Testis (tissue), 2 donors: ENCODE measurements around the gene ACSM2A.

Experiments
- CTCF ChIP-seq, 3 experiments: fragments of 450-650 bp in 2 of 3; fragments of 200-600 bp in 1 of 3; sonication (generic) in 1 of 3; IDR thresholded peaks; one replicate each; pipeline ENCODE4 v1.5.1; 2016 to 2019; ENCODE audit warnings: antibody characterized with exemption in 3 of 3, mild to moderate bottlenecking in 2 of 3, moderate library complexity in 1 of 3
- POLR2A ChIP-seq: fragments of 450-650 bp; IDR thresholded peaks from one replicate; pipeline ENCODE4 v1.6.1; 2017; ENCODE audit warnings: antibody characterized with exemption, mild to moderate bottlenecking, moderate library complexity

GRCh38 chr16:20519231-20519630 is 67.9 kb downstream of the ACSM2A start:
- TF ChIP-seq CTCF (IDR thresholded peaks at IDR 0.05) (no peak), POLR2A (no peak)
